ENCODE results near the gene RNASE11.

Gene RNASE11

DNA sequence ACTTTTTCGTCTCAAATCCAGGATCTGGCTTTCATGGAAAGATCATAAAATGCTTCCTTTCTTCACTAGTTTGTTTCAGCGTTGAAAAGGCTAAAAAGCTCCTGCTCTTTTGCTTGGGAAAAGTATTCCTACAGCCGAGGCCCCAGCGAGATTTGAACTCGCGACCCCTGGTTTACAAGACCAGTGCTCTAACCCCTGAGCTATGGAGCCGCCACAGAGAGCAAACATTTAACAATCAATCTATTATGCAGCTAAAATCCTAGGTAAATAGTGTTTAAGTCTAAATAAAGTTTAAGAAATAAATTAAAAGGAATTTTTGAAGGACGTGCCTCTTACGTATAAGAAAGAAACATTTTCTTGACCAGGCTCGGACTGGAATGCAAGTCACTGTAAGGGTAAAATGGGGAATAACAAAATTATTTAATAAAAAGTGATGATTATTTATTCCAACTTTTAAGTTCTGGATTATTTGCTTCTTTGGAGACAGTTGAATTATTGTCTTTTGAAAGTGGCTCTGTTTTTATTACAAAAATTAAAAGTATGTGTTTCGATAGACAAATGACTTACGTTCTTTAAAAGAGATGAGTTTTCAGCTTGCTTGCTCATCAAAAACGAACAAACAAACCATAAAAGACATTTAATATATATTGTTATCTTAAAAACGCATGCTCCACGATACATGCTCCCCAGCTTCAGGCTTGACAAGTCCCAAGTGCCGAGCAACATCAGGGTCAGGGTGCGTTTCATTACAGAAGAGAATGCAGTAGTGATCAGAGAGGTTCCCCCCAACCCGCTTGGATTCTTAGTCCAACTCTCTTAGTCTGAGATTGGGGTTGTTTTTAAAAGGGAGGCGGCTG, 43.5 kb upstream of the RNASE11 start:
- H4K20me1 ChIP-seq (ENCODE audit: insufficient read depth, low read length): no peaks in the 10 kb centered on the region
- peaks cover 8% of the 10 kb centered on the region; the same call in 1 of the 2 replicates for H3K4me1 ChIP-seq (ENCODE audit: low read length)
- no peaks in the 10 kb centered on the region for H3K9me3 ChIP-seq (ENCODE audit: insufficient read depth, low read length)
- H3K9ac ChIP-seq (ENCODE audit: low read length): peak overlapping the region; percentile 72
- peak overlapping the region; percentile 86 for H3K4me2 ChIP-seq (ENCODE audit: low read length)
- H3K36me3 ChIP-seq (replicated peaks; ENCODE audit: low read depth, low read length): no peaks in the 10 kb centered on the region
- peak overlapping the region; percentile 25 for H3K27ac ChIP-seq (ENCODE audit: low read length)
- no peaks in the 10 kb centered on the region for H3K79me2 ChIP-seq (ENCODE audit: low read length)
- TF ChIP-seq CTCF (IDR thresholded peaks at IDR 0.05; ENCODE audit: low read depth, low read length) (no peak), EZH2phosphoT487 (IDR thresholded peaks at IDR 0.05; ENCODE audit: low read depth) (no peak)
- peak overlapping the region; percentile 59 for H2AFZ ChIP-seq (ENCODE audit: low read depth, low read length)
- H3K4me3 ChIP-seq (ENCODE audit: low read length): peak overlapping the region; percentile 83
- H3K27me3 ChIP-seq (ENCODE audit: low read depth, low read length): peaks cover 18% of the 10 kb centered on the region

- Histone ChIP-seq H3K27me3 (ENCODE audit: low read depth, low read length) (peaks cover 18% of the 10 kb centered on the region), H3K9me3 (ENCODE audit: insufficient read depth, low read length) (no peaks in the 10 kb centered on the region), H3K27ac (ENCODE audit: low read length) (peak overlapping the region; percentile 25), H3K4me1 (ENCODE audit: low read length) (peaks cover 8% of the 10 kb centered on the region; the same call in 1 of the 2 replicates), H2AFZ (ENCODE audit: low read depth, low read length) (no peak overlapping the region), H3K9ac (ENCODE audit: low read length) (peak overlapping the region; percentile 72), H3K4me2 (ENCODE audit: low read length) (peak overlapping the region; percentile 86), H3K36me3 (replicated peaks; ENCODE audit: low read depth, low read length) (no peaks in the 10 kb centered on the region), H3K79me2 (ENCODE audit: low read length) (no peaks in the 10 kb centered on the region), H4K20me1 (ENCODE audit: insufficient read depth, low read length) (no peaks in the 10 kb centered on the region), H3K4me3 (ENCODE audit: low read length) (peak overlapping the region; percentile 83)
- no peak for TF ChIP-seq EZH2phosphoT487 (IDR thresholded peaks at IDR 0.05; ENCODE audit: low read depth)
- no peak for TF ChIP-seq CTCF (IDR thresholded peaks at IDR 0.05; ENCODE audit: low read depth, low read length)
Measured at GRCh38 chr14:20630340-20631022, 42.7 kb upstream of the RNASE11 start.

DNA sequence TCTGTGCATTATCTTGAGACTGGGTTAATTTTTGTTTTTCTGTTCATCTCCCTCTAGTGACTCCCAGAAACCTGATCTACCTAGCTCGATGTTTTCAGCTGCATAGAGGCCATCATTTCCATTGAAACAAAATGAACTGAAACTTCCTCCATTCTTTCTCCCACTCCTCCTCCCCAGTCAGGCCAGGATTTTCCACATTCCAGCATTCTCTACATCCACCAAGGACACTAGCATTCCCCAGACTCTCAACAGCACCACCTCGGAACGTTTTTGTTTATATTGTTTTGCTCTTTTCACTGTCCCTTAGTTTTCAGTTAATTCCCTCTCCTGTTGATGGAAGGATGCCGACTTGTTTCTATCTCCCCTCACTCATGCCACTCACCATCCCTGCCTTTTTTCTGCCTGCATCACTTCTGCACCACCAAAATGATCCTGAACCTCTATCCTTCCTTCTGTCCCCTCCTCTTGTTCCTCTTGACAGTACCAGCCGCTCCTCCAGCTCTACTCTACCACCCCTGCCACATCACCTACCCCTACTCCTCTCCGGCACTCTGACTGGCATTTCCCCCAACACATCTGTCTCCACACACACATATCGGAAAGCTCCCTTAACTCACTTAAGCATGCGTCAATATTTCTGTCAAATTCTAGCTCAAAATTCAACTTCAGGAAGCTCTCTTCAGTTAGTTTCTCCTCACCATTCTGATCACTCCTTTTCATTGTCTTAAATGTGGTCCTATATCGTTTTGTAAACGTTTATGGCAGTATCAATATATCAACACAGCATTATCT, 40.5 kb upstream of the RNASE11 start:
- Histone ChIP-seq H4K20me1 (ENCODE audit: insufficient read depth, low read length) (no peaks in the 10 kb centered on the region), H3K36me3 (replicated peaks; ENCODE audit: low read depth, low read length) (no peaks in the 10 kb centered on the region), H3K4me1 (ENCODE audit: low read length) (peaks cover 10% of the 10 kb centered on the region; the same call in 1 of the 2 replicates), H2AFZ (ENCODE audit: low read depth, low read length) (no peak overlapping the region), H3K9me3 (ENCODE audit: insufficient read depth, low read length) (no peaks in the 10 kb centered on the region), H3K4me2 (ENCODE audit: low read length) (no peak overlapping the region), H3K27me3 (ENCODE audit: low read depth, low read length) (peaks cover 18% of the 10 kb centered on the region), H3K27ac (ENCODE audit: low read length) (no peak overlapping the region), H3K79me2 (ENCODE audit: low read length) (no peaks in the 10 kb centered on the region), H3K4me3 (ENCODE audit: low read length) (no peak overlapping the region), H3K9ac (ENCODE audit: low read length) (no peak overlapping the region)
- TF ChIP-seq EZH2phosphoT487 (IDR thresholded peaks at IDR 0.05; ENCODE audit: low read depth): no peak
- TF ChIP-seq CTCF (IDR thresholded peaks at IDR 0.05; ENCODE audit: low read depth, low read length): no peak
